ENCODE data around the gene SCN3A.

DNA sequence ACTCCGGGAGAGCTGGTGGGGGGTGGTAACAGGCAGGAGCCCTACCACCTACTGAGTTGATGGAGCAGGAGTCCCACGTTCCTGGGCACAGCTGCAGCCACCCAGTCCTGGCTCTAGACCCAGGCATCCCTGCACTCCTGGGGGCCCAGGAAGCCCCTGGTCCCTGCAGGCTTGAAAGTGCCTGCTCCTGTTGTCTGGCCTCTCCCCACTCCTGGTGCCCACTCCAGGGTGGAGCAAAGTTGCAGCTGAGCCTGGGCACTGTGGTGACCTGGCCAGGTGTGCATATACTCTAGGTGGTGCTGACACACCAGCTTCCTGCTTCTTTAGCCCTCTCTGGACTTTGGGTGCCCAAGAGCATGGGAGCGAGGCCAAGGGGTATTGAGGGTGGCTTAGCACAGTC is 129.5 kb downstream of the SCN3A start:
- TF ChIP-seq, protein P1, sequence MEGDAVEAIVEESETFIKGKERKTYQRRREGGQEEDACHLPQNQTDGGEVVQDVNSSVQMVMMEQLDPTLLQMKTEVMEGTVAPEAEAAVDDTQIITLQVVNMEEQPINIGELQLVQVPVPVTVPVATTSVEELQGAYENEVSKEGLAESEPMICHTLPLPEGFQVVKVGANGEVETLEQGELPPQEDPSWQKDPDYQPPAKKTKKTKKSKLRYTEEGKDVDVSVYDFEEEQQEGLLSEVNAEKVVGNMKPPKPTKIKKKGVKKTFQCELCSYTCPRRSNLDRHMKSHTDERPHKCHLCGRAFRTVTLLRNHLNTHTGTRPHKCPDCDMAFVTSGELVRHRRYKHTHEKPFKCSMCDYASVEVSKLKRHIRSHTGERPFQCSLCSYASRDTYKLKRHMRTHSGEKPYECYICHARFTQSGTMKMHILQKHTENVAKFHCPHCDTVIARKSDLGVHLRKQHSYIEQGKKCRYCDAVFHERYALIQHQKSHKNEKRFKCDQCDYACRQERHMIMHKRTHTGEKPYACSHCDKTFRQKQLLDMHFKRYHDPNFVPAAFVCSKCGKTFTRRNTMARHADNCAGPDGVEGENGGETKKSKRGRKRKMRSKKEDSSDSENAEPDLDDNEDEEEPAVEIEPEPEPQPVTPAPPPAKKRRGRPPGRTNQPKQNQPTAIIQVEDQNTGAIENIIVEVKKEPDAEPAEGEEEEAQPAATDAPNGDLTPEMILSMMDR (IDR thresholded peaks at IDR 0.05; ENCODE audit: low read length) = no peak
- TF ChIP-seq EZH2phosphoT487 (IDR thresholded peaks at IDR 0.05; ENCODE audit: low read length) (no peak), EZH2 (optimal IDR thresholded peaks at IDR 0.05; ENCODE audit: low read depth, low read length) (no peak)

Measured in MM.1S (cell line).